Measurements from ENCODE around the gene TP63. TPM values are rescaled to one million over a fixed set of nuclear protein-coding genes. Genes with fewer than 3 reads are reported as not detected.

TP63 gene
- total RNA-seq, 1 experiment from 2014 or later = not detected

DNA sequence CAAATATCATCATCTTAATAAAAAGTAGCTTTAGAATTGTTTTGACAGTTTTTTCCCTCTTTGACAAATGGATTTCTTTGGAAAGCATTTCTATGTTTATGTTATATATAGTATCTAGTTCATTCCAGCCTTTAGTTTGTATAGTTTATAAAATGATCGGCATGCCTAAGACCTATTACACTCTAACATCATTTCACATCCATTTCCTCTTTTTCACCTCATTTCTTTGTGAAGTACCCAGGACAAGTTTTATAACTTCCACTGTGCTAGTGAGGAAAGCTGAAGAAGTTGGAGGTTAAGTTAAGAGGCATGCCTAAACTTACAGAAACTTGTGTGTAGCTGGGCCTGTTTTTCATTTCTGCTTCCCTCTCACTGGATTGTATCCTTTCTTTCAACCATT lies 178.4 kb downstream of the TP63 start:
- Mint-ChIP-seq H3K36me3 (ENCODE audit: insufficient read depth in 1 of 3, low read depth in 3 of 3) (no peaks in the 10 kb centered on the region), H3K27ac (no peak overlapping the region), H3K4me1 (peaks cover 36 to 49% of the 10 kb centered on the region in 2 experiments), H3K9me3 (no peaks in the 10 kb centered on the region; a peak in 1 of 5 replicates), H3K27me3 (ENCODE audit: low read depth) (peaks cover 32% of the 10 kb centered on the region), H3K4me3 (no peak overlapping the region)
- H3K23me2 ChIP-seq (ENCODE audit: insufficient read length, low read depth, low read length, poor library complexity, severe bottlenecking) = no peaks in the 10 kb centered on the region
- no peak overlapping the region for H3K9ac ChIP-seq (ENCODE audit: extremely low read depth, insufficient read length, low read length)
- no peak overlapping the region for H3K56ac ChIP-seq (ENCODE audit: insufficient read length, low read depth, low read length)
- no peak overlapping the region for H2BK5ac ChIP-seq (ENCODE audit: insufficient read length, low read length)
- no peak overlapping the region for H4K5ac ChIP-seq (ENCODE audit: insufficient read length, low read depth, low read length)
- no peak overlapping the region for H3K14ac ChIP-seq (ENCODE audit: insufficient read depth, low read length)
- no peak overlapping the region for H4K91ac ChIP-seq (ENCODE audit: insufficient read length, low read depth, low read length)
- no peak overlapping the region for H2BK20ac ChIP-seq (ENCODE audit: low read depth, low read length, poor library complexity, severe bottlenecking)
- no peaks in the 10 kb centered on the region for H3K79me1 ChIP-seq (ENCODE audit: insufficient read depth, low read depth, low read length, poor library complexity, severe bottlenecking)
- H2AFZ ChIP-seq (ENCODE audit: low read length) = no peak overlapping the region
- TF ChIP-seq, protein P1, sequence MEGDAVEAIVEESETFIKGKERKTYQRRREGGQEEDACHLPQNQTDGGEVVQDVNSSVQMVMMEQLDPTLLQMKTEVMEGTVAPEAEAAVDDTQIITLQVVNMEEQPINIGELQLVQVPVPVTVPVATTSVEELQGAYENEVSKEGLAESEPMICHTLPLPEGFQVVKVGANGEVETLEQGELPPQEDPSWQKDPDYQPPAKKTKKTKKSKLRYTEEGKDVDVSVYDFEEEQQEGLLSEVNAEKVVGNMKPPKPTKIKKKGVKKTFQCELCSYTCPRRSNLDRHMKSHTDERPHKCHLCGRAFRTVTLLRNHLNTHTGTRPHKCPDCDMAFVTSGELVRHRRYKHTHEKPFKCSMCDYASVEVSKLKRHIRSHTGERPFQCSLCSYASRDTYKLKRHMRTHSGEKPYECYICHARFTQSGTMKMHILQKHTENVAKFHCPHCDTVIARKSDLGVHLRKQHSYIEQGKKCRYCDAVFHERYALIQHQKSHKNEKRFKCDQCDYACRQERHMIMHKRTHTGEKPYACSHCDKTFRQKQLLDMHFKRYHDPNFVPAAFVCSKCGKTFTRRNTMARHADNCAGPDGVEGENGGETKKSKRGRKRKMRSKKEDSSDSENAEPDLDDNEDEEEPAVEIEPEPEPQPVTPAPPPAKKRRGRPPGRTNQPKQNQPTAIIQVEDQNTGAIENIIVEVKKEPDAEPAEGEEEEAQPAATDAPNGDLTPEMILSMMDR (conservative IDR thresholded peaks at IDR 0.05) = no peak
- H3K4ac ChIP-seq (ENCODE audit: low read depth, low read length) = no peak overlapping the region
- no peak overlapping the region for H2BK120ac ChIP-seq (ENCODE audit: low read depth, low read length, poor library complexity, severe bottlenecking)
- H4K8ac ChIP-seq (replicated peaks; ENCODE audit: insufficient read length, low read depth, low read length) = no peak overlapping the region
- H3K27me3 ChIP-seq (ENCODE audit: insufficient read depth, low read length) = no peaks in the 10 kb centered on the region
- WGBS (ENCODE audit: extremely low coverage, insufficient read length, low lambda C conversion rate) = no CpG with 5 or more reads among the region's 1 CpG
- H3K27ac ChIP-seq (ENCODE audit: insufficient read length, low read depth, low read length) = no peak overlapping the region
- no peak overlapping the region for H3K23ac ChIP-seq (ENCODE audit: insufficient read length, low read depth, low read length)
- no peak overlapping the region for H2BK12ac ChIP-seq (ENCODE audit: insufficient read length, low read depth, low read length)
- H3K18ac ChIP-seq (ENCODE audit: insufficient read length, low read depth, low read length) = no peak overlapping the region
- no peak overlapping the region for H3T11ph ChIP-seq (ENCODE audit: low read length)
- no peak overlapping the region for H3K4me2 ChIP-seq (ENCODE audit: insufficient read depth, insufficient read length, low read length)
- no peak for DNase-seq
- H3K79me2 ChIP-seq (ENCODE audit: insufficient read depth, low read length) = no peaks in the 10 kb centered on the region
- H2AK5ac ChIP-seq (ENCODE audit: insufficient read length, low read length) = no peak overlapping the region
- H3K9me3 ChIP-seq (ENCODE audit: control insufficient read depth, low read depth, low read length) = no peaks in the 10 kb centered on the region
- no peaks in the 10 kb centered on the region for H4K20me1 ChIP-seq (ENCODE audit: control insufficient read depth, insufficient read depth, insufficient read length)
- H3K4me1 ChIP-seq (ENCODE audit: insufficient read depth, low read length) = peaks cover 3% of the 10 kb centered on the region; the same call in 1 of the 2 replicates
- H2BK15ac ChIP-seq (ENCODE audit: low read depth, low read length) = no peak overlapping the region

All from H9 (cell line).